CD1c-positive myeloid dendritic cell (primary cell): ENCODE measurements around the gene UGCG.
"Not testable (repeated sequence)": the region's sequence is repeated elsewhere in the genome, so short reads cannot be mapped to it uniquely, and the experiment has no call there.

Experiments
- DNase-seq: peaks from one replicate; pipeline ENCODE4 v3.0.0-alpha.2; 2016; ENCODE audit errors: extremely low spot score

UGCG gene

GRCh38 chr9:111890867-111891266, 5.7 kb upstream of the UGCG start:
- not testable (repeated sequence) for DNase-seq

- no peak for DNase-seq
Observed at GRCh38 chr9:111891910-111892499, 4.6 kb upstream of the UGCG start.

DNA sequence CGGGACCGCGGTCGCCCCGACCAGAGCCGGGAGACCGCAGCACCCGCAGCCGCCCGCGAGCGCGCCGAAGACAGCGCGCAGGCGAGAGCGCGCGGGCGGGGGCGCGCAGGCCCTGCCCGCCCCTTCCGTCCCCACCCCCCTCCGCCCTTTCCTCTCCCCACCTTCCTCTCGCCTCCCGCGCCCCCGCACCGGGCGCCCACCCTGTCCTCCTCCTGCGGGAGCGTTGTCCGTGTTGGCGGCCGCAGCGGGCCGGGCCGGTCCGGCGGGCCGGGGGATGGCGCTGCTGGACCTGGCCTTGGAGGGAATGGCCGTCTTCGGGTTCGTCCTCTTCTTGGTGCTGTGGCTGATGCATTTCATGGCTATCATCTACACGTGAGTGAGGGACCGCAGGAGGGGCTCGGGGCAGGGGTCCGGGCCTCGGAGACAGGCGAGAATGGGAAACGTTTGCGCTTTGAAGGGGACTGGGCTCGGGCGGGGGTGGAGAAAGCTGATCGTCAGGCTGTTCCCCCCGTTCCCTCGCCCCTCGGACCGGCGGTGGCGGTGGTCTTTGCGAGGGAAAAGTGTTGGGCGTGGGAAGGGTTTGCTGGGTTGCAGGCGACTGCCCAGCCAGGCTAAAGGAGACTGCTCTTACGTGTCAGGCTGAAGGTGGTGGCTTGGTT, 457 bp downstream of the UGCG start:
- peak; percentile 11 for DNase-seq

DNA sequence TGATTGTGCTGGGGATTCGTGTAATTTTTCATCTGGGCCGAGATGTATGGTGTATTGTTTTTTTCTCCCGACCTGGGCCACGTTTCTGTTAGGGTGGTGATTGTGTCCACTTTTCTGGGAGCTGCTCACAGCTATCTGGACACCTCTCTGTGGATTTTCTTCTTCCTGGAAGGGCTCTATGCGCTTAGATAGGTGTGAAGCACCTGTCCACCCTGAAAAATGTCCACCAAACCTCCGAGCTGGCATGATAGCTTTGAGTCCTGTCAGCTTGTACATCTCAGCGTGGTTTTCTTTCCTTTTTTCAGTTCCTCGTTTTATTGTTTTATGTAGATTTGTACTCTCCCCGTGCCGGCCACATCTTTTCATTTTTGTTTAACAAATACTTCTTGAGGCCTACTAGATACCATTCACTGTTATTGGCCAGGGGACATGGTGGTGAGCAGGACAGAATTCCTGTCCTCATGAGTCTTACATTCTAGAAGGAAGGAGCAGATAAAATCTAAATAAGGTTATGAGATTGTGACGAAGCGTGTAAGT, 1.1 kb downstream of the UGCG start:
- DNase-seq, result peak; percentile 61

DNA sequence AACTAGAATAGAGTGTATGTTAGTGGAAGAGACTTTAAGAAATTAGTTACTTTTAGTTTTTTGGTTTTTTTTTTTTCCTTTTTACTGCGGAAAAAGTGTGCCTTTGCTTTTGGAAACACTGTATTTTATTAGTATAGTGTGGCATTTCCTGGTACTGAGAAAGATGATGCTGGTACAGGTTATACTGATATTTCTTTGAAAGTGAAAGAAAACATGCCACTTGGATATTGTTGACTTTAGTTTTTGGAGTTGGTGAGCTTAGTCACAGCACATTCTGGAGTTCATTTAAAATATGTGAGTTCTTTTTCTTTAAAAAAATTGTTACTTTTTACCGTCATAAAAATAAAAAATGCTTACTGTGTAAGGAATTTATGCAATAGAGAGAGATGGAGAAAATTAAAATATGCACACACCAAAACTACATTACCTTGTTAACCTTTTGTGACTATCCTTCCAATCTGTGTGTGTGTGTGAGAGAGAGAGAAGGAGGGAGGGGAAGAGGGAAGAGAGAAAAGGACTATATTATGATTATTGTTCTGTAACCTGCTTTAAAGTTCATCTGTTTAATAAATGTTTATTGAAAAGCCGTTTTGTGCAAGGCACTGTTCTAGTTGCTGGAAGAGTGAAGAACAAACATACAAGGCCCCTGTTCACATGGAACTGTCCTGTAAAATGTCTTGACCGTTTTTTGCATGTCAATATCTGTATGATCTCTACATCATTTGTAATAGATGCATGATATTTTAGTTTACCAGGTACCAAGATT, 1.9 kb downstream of the UGCG start:
- no peak for DNase-seq

GRCh38 chr9:111900151-111900857, 3.7 kb downstream of the UGCG start:
- no peak for DNase-seq

- DNase-seq, result no peak
Observed at GRCh38 chr9:111900858-111901612, 4.4 kb downstream of the UGCG start.

GRCh38 chr9:111902391-111903139, 6.0 kb downstream of the UGCG start:
- no peak for DNase-seq

GRCh38 chr9:111903535-111903934, 6.9 kb downstream of the UGCG start:
- not testable (repeated sequence) for DNase-seq

GRCh38 chr9:111904026-111904425, 7.4 kb downstream of the UGCG start:
- DNase-seq, result no peak

GRCh38 chr9:111904891-111905291, 8.3 kb downstream of the UGCG start:
- no peak for DNase-seq

DNA sequence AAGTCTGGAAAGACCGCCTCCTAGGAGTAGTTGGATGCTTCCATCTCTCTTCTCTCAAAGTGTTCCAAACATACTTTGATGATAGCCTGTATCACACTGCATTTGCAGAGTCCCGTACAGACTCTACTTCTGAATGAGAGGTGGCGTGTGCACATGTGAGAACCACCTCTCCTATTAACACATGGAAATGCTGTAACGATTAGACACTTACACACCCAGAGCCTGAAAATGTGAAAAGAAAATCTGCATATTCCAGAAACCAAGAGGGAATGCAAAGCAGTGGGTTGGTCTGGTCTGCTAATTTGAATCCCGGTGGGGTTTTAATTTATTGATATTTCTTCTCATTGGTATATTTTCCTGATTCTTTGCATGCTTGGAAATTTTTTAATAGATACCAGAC, 10.5 kb downstream of the UGCG start:
- no peak for DNase-seq

DNA sequence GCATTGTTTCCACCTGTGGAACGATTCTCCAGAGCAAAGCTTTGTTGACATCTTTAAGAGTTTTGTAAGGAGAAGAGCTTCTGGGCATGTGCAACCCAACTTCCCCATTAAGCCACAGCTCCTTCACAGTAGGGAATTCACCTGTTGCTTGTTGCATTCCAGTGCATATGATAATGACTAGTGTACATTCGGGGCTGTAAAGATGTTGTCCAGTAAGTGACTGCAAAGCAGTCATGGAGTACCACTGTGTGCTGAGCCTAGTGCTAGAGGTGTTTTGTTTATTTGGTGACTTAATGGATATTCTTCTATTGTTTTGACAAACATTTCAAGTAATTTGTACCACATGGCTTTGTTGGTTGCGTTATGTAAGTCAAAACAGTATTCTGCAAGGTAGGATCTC, 12.8 kb downstream of the UGCG start:
- DNase-seq, result peak; percentile 33

DNA sequence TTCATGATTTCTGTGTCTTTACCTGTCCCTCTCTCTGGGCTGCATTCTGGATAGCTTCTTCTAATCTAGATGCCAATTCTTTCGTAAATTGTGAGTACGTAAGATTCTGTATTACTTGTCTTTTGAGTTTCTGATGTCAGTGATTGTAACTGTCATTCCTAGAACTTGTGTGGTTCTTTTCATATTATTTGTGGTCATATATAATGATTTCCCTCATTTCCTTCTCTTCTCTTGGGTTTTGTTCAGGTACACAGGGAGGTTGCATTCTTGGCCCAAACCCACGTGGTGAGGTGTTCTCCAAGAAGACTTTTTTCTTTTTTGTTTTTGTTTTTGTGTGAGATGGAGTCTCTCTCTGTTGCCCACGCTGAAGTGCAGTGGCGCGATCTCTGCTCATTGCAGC, 13.8 kb downstream of the UGCG start:
- DNase-seq, result no peak

GRCh38 chr9:111913159-111913558, 16.5 kb downstream of the UGCG start:
- no peak for DNase-seq

GRCh38 chr9:111914749-111915424, 18.3 kb downstream of the UGCG start:
- no peak for DNase-seq

- DNase-seq, result no peak
Observed at GRCh38 chr9:111915425-111915758, 18.8 kb downstream of the UGCG start.

DNA sequence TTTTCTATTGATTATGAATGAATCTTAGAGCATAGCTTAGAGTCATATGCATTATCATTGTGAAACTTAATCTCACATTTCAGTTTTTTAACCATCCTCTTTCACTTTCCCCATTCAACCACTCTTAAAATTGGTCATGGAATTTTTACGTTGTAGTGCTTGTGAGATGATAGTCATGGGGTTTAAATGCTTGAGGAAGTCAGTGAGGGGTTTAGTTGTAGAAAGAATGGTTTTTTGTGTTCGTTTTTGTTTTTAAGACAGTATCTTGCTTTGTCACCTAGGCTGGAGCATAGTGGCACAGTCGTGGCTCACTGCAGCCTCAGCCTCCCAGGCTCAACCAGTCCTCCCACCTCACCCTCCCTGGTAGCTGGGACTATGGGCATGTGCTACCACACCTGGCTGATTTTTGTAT, 19.6 kb downstream of the UGCG start:
- DNase-seq, result no peak

DNA sequence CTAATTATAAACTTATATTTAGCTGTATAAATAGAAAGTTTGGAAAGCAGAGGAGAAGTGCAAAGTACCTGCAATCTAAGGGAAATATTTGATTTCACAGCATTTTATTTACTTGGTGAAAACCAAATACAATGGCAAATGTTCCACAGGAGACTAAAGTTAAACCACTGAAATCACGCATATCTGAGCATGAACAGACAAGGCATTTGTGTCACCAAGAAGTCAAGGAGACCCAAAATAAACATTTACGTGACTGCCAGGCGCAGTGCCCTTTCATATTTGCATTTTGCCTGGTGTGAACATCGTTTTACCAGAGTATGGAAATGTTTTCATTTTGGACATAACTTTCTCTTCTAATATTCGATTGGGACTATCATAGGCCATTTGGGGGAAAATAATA, 20.6 kb downstream of the UGCG start:
- DNase-seq, result no peak

GRCh38 chr9:111917980-111918379, 21.4 kb downstream of the UGCG start:
- no peak for DNase-seq
